Stimulated activated CD4-positive, alpha-beta T cell treated with anti-CD3 and anti-CD28 coated beads, Interleukin-2, amount 100 ng/mL, for 4 hours (primary cell): Measurements from ENCODE around the gene MTUS2.

Experiments
- DNase-seq: peaks from one replicate; pipeline ENCODE4 v3.0.0-alpha.2; 2020; ENCODE audit warnings: low read depth

MTUS2 gene

DNA sequence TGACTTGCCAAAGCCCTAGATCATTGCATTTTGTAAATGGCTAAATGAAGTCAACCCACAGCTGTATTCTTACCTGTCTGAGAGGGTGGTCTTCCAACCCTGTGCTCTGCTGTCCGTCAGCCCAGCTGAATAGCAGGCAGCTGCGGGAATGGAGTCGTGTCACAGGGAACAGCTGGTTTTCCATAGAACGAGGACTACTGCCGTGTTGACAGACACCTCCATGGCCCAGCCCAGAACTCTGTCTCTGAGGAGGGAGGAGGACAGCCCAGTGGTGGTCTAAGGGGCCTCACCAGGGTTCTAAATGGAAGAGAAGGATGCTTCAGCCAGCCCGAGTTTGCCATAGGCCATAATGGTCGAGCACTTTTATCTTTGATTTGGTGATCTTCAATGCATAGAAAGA, 664.7 kb downstream of the MTUS2 start:
- DNase-seq: no peak

DNA sequence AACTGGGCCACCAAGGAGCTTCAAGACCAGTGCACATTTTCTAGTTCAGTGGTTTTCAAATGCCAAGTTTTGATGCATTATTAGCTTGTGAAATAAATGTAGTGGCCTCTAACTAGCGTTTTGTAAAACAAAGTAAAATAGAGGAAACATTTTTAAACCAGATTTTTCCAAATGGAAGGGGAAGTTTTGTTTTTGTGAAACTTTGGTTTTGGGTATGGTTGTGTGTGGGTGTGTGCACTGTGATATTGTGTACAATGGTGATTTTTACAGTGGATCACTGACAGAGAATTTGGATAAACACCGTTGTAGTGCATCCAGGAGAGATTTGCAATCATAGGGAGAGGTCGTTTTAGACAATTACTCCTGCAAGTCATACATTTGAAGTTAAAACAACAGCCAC, 666.4 kb downstream of the MTUS2 start:
- DNase-seq: no peak

DNA sequence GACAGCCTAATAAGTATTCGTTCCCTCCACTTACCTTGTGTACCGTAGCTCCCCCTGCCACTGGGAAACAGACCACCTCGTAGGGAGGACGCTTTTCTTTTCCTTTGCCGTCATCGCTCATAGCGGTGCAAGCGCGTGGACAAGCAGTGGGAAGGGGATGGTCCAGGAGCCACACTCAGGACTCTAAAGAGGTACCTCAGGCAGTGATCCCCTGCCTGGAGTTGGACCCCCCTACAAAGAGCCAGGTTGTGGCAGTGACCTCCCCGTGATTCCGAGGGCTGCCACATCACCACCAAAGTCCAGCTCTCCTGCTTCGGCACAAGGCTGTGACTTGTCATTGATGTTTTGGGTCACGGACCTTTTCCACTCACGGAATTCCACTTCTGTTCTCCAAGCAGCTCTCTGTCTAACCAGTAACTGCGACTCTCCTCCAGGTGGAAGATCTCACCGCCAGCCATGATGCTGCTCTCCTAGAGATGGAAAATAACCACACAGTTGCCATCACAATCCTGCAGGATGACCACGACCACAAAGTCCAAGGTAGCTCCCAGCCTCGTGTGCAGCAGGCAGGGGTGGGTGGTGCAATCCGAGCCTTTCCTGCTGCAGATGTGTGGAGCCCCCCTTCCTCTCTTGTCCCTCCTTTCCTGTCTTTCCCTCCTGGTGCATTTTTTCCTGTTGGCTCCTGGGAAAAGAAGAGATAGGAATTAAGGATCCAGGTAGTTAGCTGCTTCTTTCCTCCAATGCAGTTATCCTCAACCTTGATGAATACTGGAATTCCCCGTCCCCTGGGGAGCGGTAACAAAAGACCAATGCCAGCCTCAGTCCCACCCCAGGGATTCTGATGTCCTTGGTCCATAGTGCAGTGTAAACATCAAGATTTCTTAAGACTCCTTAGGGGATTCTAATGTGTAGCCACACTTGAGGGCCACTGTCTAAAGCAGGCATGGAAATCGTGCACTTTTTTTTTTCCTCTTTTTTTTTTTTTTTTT, 667.6 kb downstream of the MTUS2 start:
- DNase-seq: no peak

DNA sequence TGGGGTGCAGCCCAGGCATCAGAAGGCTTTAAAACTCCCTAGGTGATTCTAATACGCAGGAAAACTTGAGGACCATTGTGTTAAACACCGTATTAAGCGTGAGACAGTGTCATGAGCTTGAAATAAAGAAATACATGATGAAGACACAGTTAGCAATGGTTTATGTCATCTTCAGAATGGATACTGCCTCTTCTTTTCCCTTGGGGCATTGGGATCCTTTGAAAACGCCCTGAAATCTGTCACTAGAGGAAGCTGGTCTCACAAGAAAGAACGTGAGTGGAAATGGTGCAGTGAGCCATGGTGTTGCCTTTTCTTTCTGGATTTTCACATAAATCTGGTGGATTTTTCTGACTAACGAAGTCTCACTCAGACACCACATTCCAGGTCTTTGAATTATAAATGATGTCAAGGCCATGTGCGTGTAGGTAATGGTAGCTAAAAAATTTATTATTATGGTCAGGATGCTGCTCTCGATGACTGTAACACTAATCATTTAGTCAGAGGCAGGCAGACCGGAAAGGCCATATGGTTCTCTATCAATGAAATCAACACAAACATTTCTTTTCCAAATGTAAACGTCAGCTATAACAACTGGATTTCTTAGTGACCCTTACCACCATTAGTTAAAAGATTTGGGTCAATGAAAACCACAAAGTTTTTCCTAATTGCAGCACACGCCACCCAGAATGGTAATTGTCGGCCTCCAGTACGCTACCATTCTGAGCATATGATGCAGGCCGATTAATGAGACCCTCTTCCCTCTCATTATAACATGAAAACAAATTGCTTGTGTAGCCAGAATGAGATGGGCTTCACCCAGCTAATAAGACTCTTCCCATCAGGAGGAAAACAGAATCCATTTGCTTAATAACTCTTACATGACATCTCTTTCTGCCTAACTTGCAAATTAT, 669.8 kb downstream of the MTUS2 start:
- DNase-seq: no peak

DNA sequence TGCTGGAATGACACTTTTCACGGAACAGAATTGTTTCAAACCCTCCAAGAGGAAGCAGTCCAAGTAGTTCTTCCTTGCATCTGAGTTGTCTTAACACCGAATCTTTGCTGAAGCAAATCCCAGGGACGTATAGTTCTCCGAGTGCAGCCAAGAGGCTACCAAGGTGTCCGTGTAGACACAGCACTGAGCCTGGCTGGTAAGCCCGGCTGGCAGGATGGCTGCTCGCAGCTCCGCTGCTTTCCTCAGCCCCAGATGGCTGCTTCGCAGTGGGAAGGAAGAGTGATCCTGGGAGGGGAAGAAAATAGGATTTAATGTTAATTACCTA, 670.4 kb downstream of the MTUS2 start:
- DNase-seq: no peak

DNA sequence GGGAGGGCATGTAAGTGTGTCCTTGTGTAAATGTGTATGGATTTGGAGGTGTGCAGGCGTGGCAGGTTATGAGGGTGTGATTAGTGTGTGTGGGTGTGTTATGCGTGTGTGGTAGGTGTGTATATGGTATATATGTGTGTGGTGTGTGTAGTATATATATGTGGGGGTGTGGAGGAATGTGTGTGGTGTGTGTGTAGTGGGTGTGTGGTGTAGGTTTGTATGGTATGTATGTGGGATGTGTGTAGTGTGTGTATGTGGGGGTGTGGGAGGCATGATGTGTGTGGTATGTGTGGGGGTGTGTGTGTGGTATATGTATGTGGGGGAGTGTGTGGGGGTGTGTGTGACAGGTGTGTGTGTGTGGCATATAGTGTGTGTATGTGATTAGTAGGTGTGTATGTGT, 671.1 kb downstream of the MTUS2 start:
- DNase-seq: no peak

DNA sequence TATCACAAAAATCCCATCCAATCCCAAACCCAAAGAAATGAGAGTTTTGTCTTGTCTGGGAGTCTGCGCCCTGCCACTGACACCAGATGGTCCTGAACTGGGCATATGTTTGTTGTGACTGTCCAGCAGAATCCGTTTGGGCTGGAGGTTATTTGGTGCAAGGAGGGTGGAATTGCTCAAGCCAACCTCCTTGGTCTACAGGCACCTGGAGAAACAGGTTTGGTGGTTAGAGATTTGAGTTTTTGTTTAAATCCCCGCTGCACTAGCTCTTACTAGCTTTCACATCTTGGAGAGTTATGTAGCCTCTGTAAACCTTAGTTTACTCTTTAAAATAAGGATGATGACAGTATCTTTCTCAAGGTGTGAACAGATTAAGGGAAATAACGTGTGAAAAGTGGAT, 673.7 kb downstream of the MTUS2 start:
- no peak for DNase-seq

DNA sequence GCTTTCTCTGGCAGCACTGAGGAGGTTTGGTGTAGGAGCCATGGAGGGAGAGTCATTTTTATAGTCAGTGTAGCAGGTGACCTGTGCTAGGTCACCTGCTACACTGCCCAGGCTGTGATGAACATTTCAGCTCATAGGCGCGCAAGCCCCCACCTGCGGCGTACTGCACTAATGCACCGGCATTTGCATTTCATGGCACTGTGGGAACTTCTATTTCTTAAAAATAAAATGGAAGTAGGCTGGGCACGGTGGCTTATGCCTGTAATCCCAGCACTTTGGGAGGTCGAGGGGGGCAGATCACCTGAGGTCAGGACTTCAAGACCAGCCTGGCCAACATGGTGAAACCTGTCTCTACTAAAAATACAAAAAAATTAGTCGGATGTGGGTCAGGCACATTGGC, 674.4 kb downstream of the MTUS2 start:
- no peak for DNase-seq

DNA sequence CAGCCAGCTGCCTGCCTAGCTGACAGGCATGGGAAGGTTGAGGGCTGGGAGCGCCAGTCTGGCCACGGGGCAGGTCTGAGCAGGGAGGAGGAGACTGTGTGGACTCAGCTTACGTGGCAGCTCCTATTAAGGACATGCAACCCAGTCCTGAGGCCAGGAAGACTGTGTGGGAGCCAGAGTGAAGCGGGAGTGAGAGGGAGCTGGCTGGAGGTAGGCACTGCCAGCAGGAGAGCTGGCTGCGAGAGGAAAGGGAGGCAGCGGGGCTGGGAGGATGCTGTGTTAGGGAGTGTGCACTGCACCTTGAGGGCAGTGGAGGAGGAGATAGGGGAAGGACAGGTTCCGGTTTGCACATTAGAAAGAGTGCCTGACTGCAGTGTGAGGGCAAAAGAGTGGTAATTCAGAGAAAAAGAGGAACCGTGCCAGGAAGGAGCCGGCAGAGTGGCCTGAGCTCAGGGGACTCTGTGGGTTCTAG, 676.1 kb downstream of the MTUS2 start:
- DNase-seq: no peak

DNA sequence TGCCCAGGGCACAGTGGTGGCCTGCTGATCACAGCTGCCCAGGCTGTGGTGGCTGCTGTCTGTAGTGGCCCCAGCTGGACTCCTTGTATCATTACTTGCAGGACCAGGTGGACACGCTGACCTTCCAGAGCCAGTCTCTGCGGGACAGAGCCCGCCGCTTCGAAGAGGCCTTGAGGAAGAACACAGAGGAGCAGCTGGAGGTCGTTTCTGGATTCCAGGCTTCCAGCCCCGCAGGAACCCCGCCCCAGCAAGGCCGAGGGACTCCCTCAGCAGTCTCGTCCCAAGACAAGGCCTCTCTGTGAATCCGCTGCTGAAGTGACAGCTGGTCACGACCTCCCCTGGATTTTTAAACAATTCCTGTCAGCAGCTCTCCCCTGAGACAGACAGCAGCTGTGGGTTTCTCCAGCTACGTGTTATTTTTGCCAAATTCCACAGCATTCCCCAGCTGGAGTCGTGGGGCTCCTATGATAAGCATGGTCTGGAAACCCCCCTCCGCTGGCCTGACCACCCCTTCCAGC, 677.1 kb downstream of the MTUS2 start:
- DNase-seq: no peak

DNA sequence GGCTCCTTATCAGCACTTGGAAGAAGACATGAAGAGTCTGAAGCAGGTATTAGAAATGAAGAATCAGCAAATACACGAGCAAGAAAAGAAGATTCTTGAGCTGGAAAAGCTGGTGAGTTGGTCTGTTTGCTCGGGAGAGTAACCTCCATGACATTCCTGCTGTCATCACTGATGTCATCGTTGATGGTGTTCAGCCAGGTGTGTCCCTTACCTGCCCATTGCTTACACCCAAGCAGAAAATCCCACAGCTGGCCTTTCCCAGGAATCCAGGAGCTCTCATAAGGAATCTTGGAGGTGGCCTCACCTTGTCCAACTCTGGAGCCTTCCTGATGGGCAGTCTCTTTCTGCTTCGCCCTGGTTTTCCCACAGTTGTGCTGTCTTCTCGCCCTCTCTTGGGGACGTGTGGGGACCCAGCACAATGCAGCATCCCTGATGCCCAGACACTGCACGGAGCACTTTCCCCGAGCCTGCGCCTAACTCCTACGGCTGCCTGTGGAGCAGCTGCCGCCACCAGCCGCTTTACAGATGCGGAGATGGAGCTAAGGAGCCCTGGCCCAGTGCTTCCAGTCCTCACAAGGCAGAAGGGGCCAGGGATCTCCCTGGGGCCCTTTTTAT, 678.4 kb downstream of the MTUS2 start:
- DNase-seq: no peak

DNA sequence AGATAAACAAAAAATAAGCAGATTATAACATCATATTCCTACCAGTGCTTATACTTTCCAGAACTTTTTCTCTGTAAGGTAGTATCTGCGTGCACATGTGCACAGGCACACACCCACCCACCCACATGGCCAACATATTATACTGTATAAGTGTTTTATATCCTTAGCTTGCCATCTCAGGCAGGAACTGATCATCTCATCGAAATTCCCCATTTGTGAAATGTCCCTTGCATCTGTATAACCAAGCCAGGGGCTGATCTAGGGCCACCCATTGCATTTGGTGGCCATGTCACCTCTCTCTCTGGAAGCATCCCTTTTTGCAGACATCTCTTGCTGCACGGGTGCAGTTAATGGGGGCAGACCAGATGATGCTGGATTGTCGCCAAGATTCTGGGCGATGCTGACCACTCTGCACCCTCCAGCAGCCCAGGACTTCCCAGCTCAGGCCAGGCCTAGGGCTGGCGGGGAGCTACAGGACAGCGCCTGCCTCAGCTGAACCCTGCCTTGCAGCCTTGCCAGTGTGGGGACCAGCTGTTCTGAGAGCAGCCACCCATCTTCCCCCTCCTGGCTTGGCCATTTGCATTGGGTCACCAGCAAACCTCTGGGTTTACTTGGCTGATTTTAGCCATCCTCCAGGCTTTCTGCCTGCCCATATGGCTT, 679.5 kb downstream of the MTUS2 start:
- DNase-seq: no peak

DNA sequence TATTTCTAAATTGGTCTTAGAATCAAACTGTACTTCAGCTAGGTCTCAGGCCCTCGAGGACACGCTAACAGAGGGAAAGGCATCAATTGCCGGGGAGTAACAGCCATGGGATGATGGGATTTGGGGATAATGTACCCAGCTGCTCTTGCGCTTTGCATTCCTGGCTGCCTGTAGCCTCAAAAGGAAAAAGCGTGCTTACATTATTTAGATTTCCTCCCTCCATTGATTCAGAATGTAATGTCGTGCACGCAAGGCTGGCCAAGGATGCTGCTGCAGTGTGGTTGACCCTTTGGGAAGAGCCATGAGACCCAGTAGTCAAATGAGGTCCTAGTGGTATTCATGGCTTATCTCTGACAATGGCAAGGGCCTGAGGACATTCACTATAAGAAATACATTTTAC, 680.2 kb downstream of the MTUS2 start:
- no peak for DNase-seq

DNA sequence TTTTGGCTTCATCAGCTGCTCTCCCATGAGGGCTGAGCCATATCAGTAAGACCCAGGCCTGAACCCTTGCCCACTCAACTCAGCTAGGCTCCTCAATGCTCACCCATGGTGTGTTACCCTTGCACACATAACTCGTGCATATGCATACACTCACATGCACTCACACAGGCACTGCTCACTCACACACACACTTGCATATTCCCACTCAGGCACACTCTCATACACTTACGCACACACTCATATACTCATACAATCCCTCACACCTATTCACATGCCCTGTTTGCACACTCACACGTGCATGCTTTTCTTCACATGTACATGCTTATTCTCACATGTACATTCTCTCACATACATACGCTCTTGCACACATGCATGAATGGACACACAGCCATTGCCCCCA, 681.5 kb downstream of the MTUS2 start:
- no peak for DNase-seq

DNA sequence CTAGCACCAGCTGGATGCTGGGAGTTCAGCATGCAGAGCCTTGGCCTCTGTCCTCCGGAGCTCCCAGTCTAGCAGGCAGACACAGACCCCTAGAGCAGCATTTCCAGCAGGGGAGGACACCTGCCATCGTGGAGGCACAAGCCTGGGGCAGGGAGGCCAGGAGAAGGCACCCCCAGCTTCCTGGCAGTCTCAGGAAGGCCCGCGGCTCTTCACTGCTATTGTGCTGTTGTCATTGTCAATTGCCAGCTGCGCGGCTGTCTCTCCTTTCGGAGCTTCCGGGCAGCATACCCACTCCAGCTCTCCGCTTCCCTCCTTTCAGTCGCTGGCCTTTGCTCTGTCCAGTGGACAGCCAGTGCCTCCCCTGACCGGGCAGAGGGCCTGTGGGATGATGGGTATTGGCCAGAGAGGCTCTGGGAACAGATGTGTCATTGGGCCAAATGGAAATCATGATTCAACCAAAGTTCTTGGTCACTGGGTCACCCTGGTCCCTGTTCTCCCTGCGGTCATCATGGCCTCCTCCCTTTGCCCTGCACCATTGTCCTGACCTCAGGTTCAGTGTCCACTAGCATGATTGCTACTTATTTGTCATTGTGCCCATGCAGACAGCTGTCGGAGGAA, 682.4 kb downstream of the MTUS2 start:
- no peak for DNase-seq

DNA sequence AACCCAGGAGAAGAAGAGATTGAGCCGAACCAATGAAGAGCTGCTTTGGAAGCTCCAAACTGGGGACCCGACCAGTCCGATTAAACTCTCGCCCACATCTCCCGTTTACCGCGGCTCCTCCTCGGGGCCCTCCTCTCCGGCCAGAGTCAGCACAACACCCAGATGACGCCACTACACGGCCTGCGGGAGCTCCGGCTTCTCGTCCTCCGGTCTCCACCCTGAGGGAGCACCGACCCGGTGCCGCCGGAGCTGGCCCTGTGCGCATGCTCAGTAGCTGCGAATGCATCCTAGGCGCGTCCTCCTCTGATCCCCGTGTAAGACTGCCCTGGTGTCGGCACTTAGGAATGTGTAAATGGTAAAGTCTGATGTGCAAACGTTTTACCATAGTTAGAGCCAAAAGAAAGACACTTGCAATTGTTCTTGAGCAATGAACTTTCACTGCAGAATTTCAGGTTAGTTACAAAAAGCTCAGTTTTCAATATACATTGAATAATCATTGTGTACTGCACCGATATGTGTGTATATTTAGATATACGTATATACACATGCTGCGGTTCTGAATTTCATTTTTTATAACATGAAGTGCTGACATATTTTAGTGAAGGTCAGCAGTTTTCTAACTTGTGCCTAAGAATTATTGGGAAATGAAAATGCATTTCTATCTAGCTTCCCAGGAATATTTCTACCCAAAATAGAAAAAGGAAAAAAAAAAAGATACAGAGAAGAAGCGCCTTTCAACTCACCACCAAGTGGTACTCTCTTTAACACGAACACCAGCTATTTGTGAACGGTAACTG, 683.1 kb downstream of the MTUS2 start:
- DNase-seq: no peak

DNA sequence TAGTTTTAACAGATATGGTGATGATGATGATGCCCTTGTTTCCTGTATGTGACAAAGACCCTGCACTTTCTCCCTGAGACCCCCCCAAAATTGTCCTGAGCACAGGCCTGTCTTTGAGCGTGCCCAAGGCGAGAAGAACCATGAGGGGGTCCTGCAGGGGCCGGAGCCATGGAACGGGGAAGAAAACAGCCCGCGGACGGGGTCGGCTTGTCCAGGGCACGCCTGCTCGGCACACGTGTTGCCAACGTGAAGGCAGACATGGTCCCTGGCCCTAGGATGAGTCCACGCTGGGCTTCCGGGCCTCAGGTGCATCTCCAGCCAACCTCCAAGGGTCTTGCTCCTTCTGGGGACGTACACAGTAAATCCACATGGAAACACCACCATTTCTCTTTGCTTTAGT, 684.6 kb downstream of the MTUS2 start:
- no peak for DNase-seq

DNA sequence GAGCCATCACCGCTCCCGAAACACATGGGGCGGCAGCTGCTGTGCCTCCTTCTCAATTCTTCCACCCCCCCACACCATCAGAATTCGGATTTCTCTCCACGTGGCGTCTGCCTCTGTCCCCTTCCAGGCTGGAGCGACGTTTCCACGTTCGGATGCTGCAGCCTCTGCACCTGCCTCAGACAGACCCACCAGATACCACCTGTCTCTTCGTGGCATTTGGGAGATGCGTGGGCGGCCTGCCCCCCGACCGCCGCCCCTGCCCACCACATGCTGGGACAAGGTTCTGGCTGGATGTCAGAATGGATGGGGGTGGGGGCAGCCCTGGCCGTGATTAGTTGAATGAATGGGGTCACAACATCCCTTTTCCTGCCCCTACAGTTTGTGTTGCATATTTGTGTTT, 685.4 kb downstream of the MTUS2 start:
- no peak for DNase-seq

DNA sequence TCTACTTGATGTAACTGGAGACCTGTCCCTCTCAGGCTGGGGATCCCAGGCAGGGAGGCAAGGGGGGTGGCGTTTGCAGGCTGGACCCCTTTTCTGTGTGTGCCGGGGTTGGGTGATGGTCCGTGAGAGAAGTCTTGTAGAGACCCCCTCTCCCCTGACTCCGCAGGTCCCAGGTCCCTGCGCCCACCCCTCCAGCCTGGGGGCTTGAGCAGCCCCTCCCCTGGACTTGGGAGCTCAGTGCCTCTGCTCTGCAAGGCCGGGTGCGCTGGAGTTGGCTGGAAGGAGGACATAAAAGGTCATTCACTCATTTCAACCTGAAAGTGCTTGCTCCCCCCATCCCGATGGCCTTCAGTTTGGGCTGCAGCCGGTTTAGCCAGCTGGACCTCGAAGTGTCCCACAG, 685.8 kb downstream of the MTUS2 start:
- no peak for DNase-seq

DNA sequence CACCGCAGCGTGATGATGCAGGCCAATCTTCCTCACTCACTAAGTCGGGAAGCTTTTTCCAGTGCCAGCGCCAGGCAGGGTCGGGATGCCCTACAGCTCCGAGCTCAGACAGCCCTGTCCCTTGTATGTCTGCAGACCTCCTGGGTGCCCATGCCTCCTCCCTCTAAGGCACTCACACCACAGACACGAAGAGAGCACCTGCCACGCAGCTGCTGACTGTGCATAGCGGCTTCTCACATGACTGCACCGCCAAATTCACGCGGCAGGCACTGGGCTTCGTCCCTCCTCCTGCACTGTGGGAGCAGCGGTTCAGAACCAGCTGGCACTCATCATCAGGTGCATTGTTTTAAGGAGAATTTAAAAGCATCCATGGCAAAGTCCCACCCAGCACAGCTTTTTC, 687.2 kb downstream of the MTUS2 start:
- no peak for DNase-seq
